Pulmonary artery endothelial cell (primary cell): ENCODE results near the gene DEPP1. TPM values are rescaled to one million over a fixed set of nuclear protein-coding genes. Genes with fewer than 3 reads are reported as not detected.

Source experiments
- DNase-seq: peaks from one replicate; pipeline ENCODE4 v3.0.0-alpha.2; 2011; ENCODE audit warnings: low read depth, low spot score
- total RNA-seq: library from RNA; depleted of rRNA; stranded (reverse); fragments of >200 nt; gene quantifications from 2 replicates; pipeline ENCODE4 v1.2.3, GENCODE V29; 2014

The DEPP1 gene
- total RNA-seq, 1 donor from 2014 or later = 395 TPM

GRCh38 chr10:44980309-44981171, 1.9 kb upstream of the DEPP1 start:
- DNase-seq = no peak

GRCh38 chr10:44979281-44980191, 927 bp upstream of the DEPP1 start:
- no peak for DNase-seq

- DNase-seq = no peak
These were observed 418 bp downstream of the DEPP1 start for GRCh38 chr10:44978213-44978569.

- no peak for DNase-seq
These were observed 1.1 kb downstream of the DEPP1 start for GRCh38 chr10:44977287-44978212.

GRCh38 chr10:44976352-44977198, 2.0 kb downstream of the DEPP1 start:
- DNase-seq = no peak

- DNase-seq = no peak
These were observed 2.9 kb downstream of the DEPP1 start for GRCh38 chr10:44975431-44976331.

- no peak for DNase-seq
These were observed 3.8 kb downstream of the DEPP1 start for GRCh38 chr10:44974628-44975430.

GRCh38 chr10:44974082-44974627, 4.5 kb downstream of the DEPP1 start:
- no peak for DNase-seq

GRCh38 chr10:44973323-44974081, 5.1 kb downstream of the DEPP1 start:
- DNase-seq = no peak

GRCh38 chr10:44972874-44973306, 5.7 kb downstream of the DEPP1 start:
- no peak for DNase-seq

- DNase-seq = no peak
These were observed 6.5 kb downstream of the DEPP1 start for GRCh38 chr10:44971935-44972757.

- no peak for DNase-seq
These were observed 7.2 kb downstream of the DEPP1 start for GRCh38 chr10:44971434-44971833.

- no peak for DNase-seq
These were observed 7.7 kb downstream of the DEPP1 start for GRCh38 chr10:44970812-44971395.

GRCh38 chr10:44969854-44970253, 8.8 kb downstream of the DEPP1 start:
- DNase-seq = no peak

GRCh38 chr10:44968500-44969400, 9.9 kb downstream of the DEPP1 start:
- DNase-seq = no peak
